GM19438 (cell line): ENCODE measurements around the gene DCUN1D4.
A peak's percentile ranks its signal among the peaks of the same experiment; 100 is the strongest.

Source experiments
- ATAC-seq: cut with Tn5 transposase; IDR thresholded peaks from one replicate; pipeline ENCODE4 v1.9.1; 2021; ENCODE audit warnings: low read depth; ENCODE audit not compliant: unreplicated experiment

The DCUN1D4 gene

DNA sequence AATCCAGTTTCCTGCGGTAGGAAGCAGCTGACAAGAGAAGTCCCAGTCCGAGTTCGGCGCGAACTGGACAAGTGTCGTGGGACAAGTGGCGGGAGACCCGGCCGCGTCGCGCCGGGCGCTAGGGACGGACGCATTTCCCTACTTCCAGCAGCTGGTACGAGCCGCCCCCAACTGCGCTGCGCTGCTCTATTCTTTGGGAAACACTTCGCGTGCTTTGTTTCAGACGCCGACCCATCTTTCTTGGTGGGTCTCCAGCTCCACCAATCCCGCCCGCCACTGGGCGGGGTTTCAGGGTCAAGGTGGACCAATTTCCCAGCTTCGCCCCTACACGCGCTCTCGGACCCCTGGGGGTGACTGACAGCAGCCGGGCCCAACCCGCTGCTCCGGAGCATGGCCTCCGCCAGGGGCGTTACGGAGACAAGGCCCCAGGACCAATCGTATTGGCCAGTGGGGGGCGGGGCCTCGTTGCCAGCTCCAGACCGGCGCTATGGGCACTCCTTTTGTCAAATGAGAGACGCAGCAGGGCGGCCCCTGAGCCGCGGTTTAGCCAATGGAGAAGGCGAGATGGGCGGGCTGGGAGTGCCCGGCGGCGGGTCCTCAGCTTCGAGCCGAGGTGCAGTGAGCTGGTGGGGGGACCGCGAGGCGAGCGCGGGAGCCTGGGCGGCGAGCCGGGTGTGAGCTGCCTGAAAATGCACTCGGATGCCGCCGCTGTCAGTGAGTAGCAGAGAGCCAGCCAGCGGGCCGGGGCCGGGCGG is at the start of gene DCUN1D4:
TSS of gene DCUN1D4 (plus strand) at position 600 of the 755 bp plus-strand sequence. CDS start at position 690, 90 bp downstream.
- peak; percentile 90 for ATAC-seq

GRCh38 chr4:51820443-51821234 is 22.3 kb upstream of the DCUN1D4 start:
- ATAC-seq: no peak

GRCh38 chr4:51825341-51825740 is 17.6 kb upstream of the DCUN1D4 start:
- no peak for ATAC-seq

DNA sequence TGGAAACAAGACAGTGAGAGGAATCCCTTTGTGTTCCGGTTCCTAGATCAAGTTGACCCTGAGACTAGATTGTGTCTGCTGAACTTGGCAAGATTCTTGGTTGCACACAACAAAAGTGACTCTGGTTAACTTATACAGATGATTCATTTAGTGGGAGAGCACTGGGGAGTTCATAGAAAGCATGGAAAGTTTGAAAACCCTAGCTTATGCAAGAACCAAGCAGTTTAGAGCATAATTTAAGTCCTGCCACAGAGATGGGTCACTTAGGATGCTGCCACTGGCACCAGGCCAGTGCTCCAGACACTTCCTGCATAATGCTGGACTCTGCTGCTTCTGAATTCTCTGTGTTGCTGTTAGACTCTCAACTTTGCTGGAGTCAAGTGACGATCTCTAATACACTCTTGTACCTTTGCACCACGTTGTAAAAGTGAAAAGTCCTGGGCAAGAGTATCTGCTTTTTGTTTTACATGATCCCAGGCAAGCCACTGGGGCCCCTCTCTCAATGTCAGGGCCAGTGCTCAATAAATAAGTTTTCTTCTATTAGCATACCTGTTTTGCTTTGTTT is 12.7 kb upstream of the DCUN1D4 start:
- no peak for ATAC-seq

GRCh38 chr4:51831133-51831532 is 11.8 kb upstream of the DCUN1D4 start:
- no peak for ATAC-seq

DNA sequence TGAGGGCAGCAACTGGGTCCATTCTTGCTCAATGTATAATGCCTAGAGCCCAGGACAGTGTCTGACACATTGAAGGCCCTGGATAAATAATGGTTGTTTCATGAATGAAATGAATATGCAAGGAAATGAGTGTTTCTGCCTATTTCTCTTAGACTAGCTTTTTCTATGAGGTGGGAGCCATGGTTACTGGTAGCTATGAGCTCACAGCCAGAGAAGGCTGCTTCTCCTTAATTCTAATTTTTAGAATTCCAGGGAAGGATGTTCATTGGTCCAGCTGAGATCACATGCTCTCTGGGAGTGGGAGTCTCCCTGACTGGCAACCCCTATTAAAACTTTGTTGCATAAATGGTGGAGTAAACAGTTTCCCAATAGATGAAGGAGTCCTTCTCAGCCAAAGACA is 9.7 kb upstream of the DCUN1D4 start:
- no peak for ATAC-seq

DNA sequence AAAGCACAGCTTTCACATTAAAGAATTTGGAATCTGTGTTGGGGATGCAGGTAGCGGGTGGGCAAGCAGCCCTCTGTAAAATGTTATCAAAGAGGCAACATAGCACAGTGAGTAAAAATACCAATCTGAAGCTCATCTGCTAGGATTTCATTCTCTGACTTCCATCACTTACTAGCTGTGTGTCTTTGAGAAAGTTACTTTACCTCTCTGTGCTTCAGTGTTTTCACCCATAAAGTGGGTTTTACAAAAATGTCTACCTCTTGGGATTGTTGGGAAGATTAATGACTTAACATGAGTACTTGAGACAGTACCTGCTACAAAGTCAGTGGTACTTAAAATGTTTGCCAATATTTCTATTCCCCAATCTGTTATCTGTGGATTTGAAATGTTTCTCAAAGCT is 7.9 kb upstream of the DCUN1D4 start:
- ATAC-seq: no peak

DNA sequence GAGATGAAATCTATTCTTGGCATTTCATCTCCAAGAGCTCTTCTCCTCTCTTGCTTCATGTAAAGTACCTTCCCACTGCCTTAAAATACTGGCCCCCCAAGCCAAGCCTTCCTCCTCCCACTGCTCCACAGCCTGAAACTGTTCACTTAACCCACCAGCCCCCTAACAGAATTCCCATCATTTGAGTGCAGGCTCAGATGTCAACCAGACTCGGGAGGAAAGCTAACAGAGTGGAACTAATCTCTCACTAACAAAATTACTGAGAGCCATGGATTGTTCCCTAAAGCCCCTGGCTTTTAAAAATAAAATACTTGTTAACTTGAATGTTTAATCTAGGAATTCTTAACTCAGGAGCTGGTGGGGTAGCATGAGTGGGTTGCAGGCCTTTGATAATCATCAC is 7.1 kb upstream of the DCUN1D4 start:
- no peak for ATAC-seq

DNA sequence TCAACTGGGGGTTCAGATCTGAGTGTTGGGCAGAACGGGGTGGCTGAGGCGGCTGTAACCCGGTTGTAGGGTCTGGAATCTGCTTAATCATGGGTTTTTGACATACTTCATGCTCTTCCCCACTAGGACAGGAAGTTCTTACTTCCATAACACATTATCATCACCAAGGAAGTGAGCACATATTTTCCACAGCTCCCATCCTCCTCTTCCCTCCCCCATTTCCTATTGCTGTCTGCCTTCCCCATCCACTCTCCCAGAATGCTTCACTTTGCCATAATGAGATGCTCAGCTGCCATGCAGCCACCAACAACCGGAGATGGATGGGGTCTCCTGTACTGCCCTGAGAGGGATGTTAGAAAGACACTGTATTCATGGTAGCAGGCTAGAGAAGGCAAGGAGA is 6.4 kb upstream of the DCUN1D4 start:
- no peak for ATAC-seq

DNA sequence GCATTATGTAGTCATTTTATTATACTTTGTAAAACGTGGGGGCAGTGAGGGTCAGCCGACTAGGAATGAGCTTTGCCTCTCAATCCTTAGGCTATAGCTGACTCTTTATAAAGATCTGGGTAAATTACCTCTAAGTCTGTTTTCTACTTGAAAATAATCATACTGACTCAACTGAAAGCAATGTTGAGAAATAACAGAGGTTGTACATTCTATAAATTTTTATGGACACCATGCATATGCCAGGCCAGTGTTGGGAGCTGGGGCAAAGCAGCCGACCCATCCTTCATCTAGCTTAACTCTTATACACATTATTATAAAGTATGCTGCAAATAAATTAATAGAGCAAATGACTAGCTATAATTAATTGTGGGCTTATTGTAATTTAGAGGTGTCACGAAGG is 2.2 kb upstream of the DCUN1D4 start:
- ATAC-seq: no peak

DNA sequence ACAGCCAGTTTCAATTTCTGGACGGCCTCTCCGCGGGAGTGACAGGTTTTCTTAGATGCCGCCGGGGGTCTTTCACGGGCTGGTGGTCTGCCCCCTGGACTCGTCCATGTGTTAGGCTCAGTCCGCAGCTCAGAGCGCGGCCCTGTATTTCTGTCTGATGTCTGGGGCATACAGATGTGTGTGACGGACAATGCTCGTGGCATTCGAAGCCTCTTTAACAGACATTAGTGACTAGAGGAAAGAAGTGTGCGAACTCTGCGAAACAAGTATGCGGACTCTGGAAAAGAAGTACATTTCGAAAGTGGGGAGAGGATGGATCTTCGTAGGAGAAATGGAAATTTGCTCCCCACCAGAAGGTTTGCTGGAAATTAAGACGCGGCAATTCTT is 793 bp upstream of the DCUN1D4 start:
- ATAC-seq: no peak

DNA sequence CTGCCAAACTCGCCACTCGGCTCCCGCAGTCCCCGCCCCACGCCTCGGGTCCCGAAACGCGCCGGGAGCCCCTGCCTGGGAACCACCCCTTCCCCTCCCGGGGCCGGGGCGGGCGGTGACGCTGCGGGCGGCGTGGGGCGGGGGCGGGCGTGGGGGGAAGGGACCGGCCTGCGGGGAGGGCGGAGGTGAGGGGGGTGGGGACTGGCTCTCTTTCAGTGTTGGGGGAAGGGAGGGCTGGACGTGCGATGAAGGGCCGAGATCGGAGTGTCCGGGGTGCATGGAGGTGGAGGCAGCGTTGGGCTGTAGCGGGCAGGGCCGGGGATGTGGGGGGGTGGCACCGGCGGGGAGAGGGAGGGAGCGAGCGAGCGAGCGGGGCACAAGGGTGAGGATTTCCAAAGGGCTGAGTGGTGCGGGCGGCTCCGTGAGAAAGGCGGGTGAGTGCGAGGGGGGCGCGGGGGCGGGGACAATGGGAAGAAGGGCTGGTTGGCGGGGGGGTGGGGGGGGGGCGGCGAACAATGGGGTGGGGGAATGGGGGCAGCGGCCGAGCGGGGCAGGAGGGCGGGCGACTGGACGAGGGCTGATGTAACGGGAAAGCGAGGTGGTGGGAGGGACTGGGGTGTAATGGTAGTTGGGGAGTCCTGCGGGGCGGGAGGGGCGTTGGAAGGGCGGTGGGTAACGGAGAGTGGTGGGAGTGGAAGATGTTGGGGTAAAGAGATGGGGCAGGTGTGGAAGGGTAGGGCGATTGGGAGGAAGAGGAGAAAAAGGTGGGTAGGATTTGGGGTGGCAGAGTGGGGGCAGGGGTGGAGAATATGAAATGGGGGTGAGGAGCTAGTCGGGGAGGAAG is 578 bp downstream of the DCUN1D4 start:
- ATAC-seq: peak; percentile 26

DNA sequence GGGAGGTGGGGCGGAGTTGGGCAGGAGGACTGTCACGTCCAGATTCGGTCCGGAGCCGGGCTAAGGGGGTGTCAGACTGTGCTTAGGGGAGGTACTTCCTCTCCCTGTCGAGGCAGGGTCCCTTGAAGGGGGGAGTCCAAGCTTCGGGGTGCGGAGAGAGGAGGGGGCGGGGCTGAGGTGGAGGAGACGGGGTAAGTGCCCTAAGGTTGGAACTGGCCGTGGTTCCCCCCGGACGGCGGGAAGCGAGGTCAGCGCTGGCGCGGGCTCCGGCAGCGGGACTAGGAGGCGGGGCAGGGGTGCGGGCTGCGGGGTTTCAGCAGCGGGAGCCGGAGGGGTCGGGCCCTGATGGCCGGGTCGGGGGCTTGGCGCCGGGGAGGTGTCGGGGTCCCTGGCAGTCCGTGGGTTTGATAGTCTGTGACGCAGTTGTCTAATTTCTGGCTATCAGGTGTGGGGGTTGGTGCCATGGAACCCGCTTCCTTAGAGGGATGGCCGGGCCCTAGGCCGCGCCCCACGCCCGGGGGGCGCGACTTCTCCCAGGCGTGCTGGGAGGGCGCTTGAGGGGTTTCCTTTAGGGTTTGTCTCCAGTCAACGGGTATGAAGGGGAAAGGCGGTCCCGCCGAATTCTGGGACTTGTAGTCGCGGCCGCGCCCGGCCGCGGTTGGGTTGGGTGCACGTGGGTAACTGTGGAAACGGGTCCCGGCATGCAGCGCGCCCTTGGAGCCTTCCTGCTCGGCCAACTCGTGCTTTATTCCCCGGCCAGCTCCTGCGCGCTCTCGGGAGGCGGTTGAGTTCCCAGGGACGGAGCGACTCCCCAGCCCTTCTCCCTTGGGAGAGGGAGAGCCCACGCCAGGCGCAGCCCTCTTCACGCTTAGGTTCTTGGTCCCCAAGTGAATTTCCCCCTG is 1.5 kb downstream of the DCUN1D4 start:
- ATAC-seq: peak; percentile 40

- no peak for ATAC-seq
These were observed 2.1 kb downstream of the DCUN1D4 start for GRCh38 chr4:51845055-51845426.

GRCh38 chr4:51845711-51846110 is 2.8 kb downstream of the DCUN1D4 start:
- ATAC-seq: no peak

- ATAC-seq: no peak
These were observed 6.5 kb downstream of the DCUN1D4 start for GRCh38 chr4:51849430-51849829.

GRCh38 chr4:51850294-51850693 is 7.3 kb downstream of the DCUN1D4 start:
- ATAC-seq: no peak

- ATAC-seq: no peak
These were observed 8.4 kb downstream of the DCUN1D4 start for GRCh38 chr4:51851090-51851936.

DNA sequence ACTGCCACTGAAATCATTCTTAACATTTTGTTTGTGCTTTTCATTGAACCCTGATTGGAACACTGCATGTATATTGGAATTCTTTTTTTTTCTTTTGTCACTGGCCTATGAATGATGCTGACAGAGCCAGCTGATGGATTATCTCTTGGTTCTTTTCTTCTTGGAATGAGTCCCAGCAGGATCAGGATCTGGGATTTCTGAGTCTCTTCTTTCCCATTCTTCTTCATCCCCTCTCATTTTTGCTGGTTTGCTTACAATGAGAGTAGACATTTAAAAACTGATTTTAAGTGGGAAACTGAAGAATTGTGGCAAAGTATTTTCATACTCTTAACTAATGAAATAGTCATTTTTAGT is 9.0 kb downstream of the DCUN1D4 start:
- no peak for ATAC-seq
